ENCODE results near the gene ESAM.

Gene ESAM

GRCh38 chr11:124737638-124738305 is 24.3 kb downstream of the ESAM start:
- no peak for DNase-seq (ENCODE audit: low read depth in 2 of 2, low spot score in 1 of 2)

GRCh38 chr11:124736736-124737135 is 25.4 kb downstream of the ESAM start:
- DNase-seq (ENCODE audit: low read depth in 2 of 2, low spot score in 1 of 2): no peak

GRCh38 chr11:124732230-124732629 is 29.9 kb downstream of the ESAM start:
- no peak for DNase-seq (ENCODE audit: low read depth in 2 of 2, low spot score in 1 of 2)

- DNase-seq (ENCODE audit: low read depth in 2 of 2, low spot score in 1 of 2): no peak
Measured at GRCh38 chr11:124729571-124729970, 32.5 kb downstream of the ESAM start.

- no peak for DNase-seq (ENCODE audit: low read depth in 2 of 2, low spot score in 1 of 2)
Measured at GRCh38 chr11:124728134-124728533, 34.0 kb downstream of the ESAM start.

- no peak for DNase-seq (ENCODE audit: low read depth in 2 of 2, low spot score in 1 of 2)
Measured at GRCh38 chr11:124727474-124727873, 34.6 kb downstream of the ESAM start.

GRCh38 chr11:124725719-124726105 is 36.4 kb downstream of the ESAM start:
- no peak for DNase-seq (ENCODE audit: low read depth in 2 of 2, low spot score in 1 of 2)

- DNase-seq (ENCODE audit: low read depth in 2 of 2, low spot score in 1 of 2): no peak
Measured at GRCh38 chr11:124724979-124725718, 36.9 kb downstream of the ESAM start.

- no peak for DNase-seq (ENCODE audit: low read depth in 2 of 2, low spot score in 1 of 2)
Measured at GRCh38 chr11:124722176-124722575, 39.9 kb downstream of the ESAM start.

- DNase-seq (ENCODE audit: low read depth in 2 of 2, low spot score in 1 of 2): no peak
Measured at GRCh38 chr11:124719534-124719933, 42.6 kb downstream of the ESAM start.

GRCh38 chr11:124718801-124719200 is 43.3 kb downstream of the ESAM start:
- DNase-seq (ENCODE audit: low read depth in 2 of 2, low spot score in 1 of 2): no peak

- no peak for DNase-seq (ENCODE audit: low read depth in 2 of 2, low spot score in 1 of 2)
Measured at GRCh38 chr11:124717786-124718651, 44.1 kb downstream of the ESAM start.

GRCh38 chr11:124717421-124717785 is 44.7 kb downstream of the ESAM start:
- no peak for DNase-seq (ENCODE audit: low read depth in 2 of 2, low spot score in 1 of 2)

- DNase-seq (ENCODE audit: low read depth in 2 of 2, low spot score in 1 of 2): no peak
Measured at GRCh38 chr11:124716591-124716990, 45.5 kb downstream of the ESAM start.

GRCh38 chr11:124712392-124712791 is 49.7 kb downstream of the ESAM start:
- DNase-seq (ENCODE audit: low read depth in 2 of 2, low spot score in 1 of 2): no peak

GRCh38 chr11:124707829-124708228 is 54.3 kb downstream of the ESAM start:
- no peak for DNase-seq (ENCODE audit: low read depth in 2 of 2, low spot score in 1 of 2)

Measured in stimulated activated CD8-positive, alpha-beta memory T cell treated with anti-CD3 and anti-CD28 coated beads, Interleukin-4, amount 100 ng/mL, for 4 hours (primary cell).